ENCODE data around the gene NPEPPS. TPM values are rescaled to one million over a fixed set of nuclear protein-coding genes. Genes with fewer than 3 reads are reported as not detected.

The NPEPPS gene
- total and polyA plus RNA-seq, 2 of the 13 experiments (the other 11 are each of a cell fraction or from before 2014, with no cell fraction given): 53.5 to 127 TPM

DNA sequence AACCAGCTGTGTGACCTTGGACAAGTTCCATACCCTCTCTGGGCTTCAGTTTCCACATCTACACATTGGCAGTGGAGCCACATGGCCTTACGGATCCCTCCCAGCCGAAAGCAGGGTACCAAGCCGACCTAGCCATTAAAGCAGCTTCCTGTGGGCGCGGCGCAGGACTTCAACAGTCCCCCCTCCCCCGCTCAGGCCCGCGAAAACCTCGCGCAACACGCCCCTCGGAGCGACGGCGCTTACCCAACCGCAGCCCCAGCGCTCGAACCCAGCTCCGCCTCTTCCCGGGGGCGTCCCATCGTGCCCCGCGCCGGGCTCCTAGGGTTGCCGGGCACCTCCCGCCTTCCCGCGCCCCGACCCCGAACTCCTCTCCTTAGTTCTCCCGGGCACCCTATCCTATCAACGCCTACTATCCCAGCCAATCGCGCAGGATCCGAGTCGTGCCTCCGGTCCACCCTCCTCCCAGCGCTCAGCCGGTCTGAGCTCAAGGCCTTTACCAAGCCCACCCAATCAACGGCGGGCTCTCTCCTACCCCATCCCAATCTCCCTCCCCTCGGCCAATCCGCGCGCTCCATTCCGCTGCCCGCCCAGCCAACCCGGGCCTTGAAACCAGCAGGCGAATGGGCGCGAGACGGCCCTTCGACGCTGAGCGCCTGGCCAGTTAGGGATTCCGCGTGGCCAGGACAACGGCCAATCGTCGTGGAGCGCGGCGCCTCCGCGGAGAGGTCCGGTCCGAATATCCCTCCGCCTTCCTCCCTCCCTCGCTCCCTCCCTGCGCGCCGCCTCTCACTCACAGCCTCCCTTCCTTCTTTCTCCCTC is 118.5 kb downstream of the NPEPPS start, which contains the start of gene KPNB1 (continued):
- TF ChIP-seq ZNF709 (CRISPR knock-in tag; IDR thresholded peaks at IDR 0.05): peak; percentile 89
- peak; percentile 48 for TF ChIP-seq ZBTB38 (CRISPR knock-in tag; IDR thresholded peaks at IDR 0.05)
- TF ChIP-seq ZNF879 (CRISPR knock-in tag; IDR thresholded peaks at IDR 0.05): 0 out of 2 replicates have a peak, but pooled peaks have one; percentile 5
- TF ChIP-seq SIX4 (CRISPR knock-in tag; IDR thresholded peaks at IDR 0.05): peak; percentile 86
- peak; percentile 39; the same call in 1 of the 2 replicates for TF ChIP-seq ZNF629 (CRISPR knock-in tag; conservative IDR thresholded peaks at IDR 0.05)
- TF ChIP-seq, protein P1, sequence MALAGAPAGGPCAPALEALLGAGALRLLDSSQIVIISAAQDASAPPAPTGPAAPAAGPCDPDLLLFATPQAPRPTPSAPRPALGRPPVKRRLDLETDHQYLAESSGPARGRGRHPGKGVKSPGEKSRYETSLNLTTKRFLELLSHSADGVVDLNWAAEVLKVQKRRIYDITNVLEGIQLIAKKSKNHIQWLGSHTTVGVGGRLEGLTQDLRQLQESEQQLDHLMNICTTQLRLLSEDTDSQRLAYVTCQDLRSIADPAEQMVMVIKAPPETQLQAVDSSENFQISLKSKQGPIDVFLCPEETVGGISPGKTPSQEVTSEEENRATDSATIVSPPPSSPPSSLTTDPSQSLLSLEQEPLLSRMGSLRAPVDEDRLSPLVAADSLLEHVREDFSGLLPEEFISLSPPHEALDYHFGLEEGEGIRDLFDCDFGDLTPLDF (CRISPR knock-in tag; IDR thresholded peaks at IDR 0.05): peak; percentile 94
- peak; percentile 93 for TF ChIP-seq SAP130 (CRISPR knock-in tag; IDR thresholded peaks at IDR 0.05; ENCODE audit: low read depth)
- TF ChIP-seq SP1 (IDR thresholded peaks at IDR 0.05): 0 out of 2 replicates have a peak, but pooled peaks have one; percentile 14
- peak; percentile 97 for TF ChIP-seq SP1 (CRISPR knock-in tag; IDR thresholded peaks at IDR 0.05)
- TF ChIP-seq ZSCAN30 (CRISPR knock-in tag; IDR thresholded peaks at IDR 0.05): peak; percentile 45; the same call in 1 of the 2 replicates
- TF ChIP-seq NR2C2 (CRISPR knock-in tag; IDR thresholded peaks at IDR 0.05; ENCODE audit: borderline replicate concordance): peak; percentile 69
- TF ChIP-seq AGO2 (optimal IDR thresholded peaks at IDR 0.05; ENCODE audit: low read depth, low read length): peak; percentile 95
- TF ChIP-seq ZSCAN20 (CRISPR knock-in tag; IDR thresholded peaks at IDR 0.05; ENCODE audit: borderline replicate concordance): no peak
- TF ChIP-seq RFX5 (IDR thresholded peaks at IDR 0.05; ENCODE audit: low read depth, low read length): peak; percentile 84
- peak; percentile 86; the same call in 1 of the 2 replicates for TF ChIP-seq KLF13 (CRISPR knock-in tag; IDR thresholded peaks at IDR 0.05)
- TF ChIP-seq MXD4 (CRISPR knock-in tag; IDR thresholded peaks at IDR 0.05): peak; percentile 72
- peak; percentile 93 for TF ChIP-seq SALL2 (CRISPR knock-in tag; IDR thresholded peaks at IDR 0.05)
- TF ChIP-seq HNF4G (IDR thresholded peaks at IDR 0.05; ENCODE audit: borderline replicate concordance, low read depth, low read length): no peak
- TF ChIP-seq HNF4G (CRISPR knock-in tag; IDR thresholded peaks at IDR 0.05; ENCODE audit: borderline replicate concordance, low read depth): 0 out of 2 replicates have a peak, but pooled peaks have one; percentile 47
- TF ChIP-seq, protein P2, sequence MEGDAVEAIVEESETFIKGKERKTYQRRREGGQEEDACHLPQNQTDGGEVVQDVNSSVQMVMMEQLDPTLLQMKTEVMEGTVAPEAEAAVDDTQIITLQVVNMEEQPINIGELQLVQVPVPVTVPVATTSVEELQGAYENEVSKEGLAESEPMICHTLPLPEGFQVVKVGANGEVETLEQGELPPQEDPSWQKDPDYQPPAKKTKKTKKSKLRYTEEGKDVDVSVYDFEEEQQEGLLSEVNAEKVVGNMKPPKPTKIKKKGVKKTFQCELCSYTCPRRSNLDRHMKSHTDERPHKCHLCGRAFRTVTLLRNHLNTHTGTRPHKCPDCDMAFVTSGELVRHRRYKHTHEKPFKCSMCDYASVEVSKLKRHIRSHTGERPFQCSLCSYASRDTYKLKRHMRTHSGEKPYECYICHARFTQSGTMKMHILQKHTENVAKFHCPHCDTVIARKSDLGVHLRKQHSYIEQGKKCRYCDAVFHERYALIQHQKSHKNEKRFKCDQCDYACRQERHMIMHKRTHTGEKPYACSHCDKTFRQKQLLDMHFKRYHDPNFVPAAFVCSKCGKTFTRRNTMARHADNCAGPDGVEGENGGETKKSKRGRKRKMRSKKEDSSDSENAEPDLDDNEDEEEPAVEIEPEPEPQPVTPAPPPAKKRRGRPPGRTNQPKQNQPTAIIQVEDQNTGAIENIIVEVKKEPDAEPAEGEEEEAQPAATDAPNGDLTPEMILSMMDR (CRISPR knock-in tag; IDR thresholded peaks at IDR 0.05): peak; percentile 31
- TF ChIP-seq ZNF101 (CRISPR knock-in tag; IDR thresholded peaks at IDR 0.05; ENCODE audit: borderline replicate concordance, low read depth): peak; percentile 91; the same call in 1 of the 2 replicates
- peak; percentile 86 for TF ChIP-seq ZNF317 (CRISPR knock-in tag; IDR thresholded peaks at IDR 0.05)
- TF ChIP-seq, protein P3, sequence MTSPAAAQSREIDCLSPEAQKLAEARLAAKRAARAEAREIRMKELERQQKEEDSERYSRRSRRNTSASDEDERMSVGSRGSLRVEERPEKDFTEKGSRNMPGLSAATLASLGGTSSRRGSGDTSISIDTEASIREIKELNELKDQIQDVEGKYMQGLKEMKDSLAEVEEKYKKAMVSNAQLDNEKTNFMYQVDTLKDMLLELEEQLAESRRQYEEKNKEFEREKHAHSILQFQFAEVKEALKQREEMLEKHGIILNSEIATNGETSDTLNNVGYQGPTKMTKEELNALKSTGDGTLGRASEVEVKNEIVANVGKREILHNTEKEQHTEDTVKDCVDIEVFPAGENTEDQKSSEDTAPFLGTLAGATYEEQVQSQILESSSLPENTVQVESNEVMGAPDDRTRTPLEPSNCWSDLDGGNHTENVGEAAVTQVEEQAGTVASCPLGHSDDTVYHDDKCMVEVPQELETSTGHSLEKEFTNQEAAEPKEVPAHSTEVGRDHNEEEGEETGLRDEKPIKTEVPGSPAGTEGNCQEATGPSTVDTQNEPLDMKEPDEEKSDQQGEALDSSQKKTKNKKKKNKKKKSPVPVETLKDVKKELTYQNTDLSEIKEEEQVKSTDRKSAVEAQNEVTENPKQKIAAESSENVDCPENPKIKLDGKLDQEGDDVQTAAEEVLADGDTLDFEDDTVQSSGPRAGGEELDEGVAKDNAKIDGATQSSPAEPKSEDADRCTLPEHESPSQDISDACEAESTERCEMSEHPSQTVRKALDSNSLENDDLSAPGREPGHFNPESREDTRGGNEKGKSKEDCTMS (CRISPR knock-in tag; conservative IDR thresholded peaks at IDR 0.05): no peak; the same call in 1 of the 2 replicates
- TF ChIP-seq CAMTA2 (CRISPR knock-in tag; IDR thresholded peaks at IDR 0.05; ENCODE audit: borderline replicate concordance): no peak; the same call in 1 of the 2 replicates
- TF ChIP-seq ZBTB21 (CRISPR knock-in tag; IDR thresholded peaks at IDR 0.05): 0 out of 2 replicates have a peak, but pooled peaks have one; percentile 56
- TF ChIP-seq NFATC3 (CRISPR knock-in tag; IDR thresholded peaks at IDR 0.05): 0 out of 2 replicates have a peak, but pooled peaks have one; percentile 36
